Tongue (tissue), 3 donors: Measurements from ENCODE around the gene NLGN4X. TPM values are rescaled to one million over a fixed set of nuclear protein-coding genes. Genes with fewer than 3 reads are reported as not detected.

Experiments used
- DNase-seq: peaks from one replicate; pipeline ENCODE4 v3.0.0-alpha.2; 2015
- small RNA-seq: library from RNA; depleted of rRNA; stranded (forward); fragments of <200 nt; gene quantifications from one replicate; pipeline ENCODE3, GENCODE V24; 2014; ENCODE audit warnings: low replicate concordance
- total RNA-seq: library from RNA; depleted of rRNA; stranded (reverse); fragments of >200 nt; gene quantifications from one replicate; pipeline ENCODE4 v1.2.3, GENCODE V29; 2014

Gene NLGN4X
- total RNA-seq, 1 donor from 2014 or later: 11.3 TPM

DNA sequence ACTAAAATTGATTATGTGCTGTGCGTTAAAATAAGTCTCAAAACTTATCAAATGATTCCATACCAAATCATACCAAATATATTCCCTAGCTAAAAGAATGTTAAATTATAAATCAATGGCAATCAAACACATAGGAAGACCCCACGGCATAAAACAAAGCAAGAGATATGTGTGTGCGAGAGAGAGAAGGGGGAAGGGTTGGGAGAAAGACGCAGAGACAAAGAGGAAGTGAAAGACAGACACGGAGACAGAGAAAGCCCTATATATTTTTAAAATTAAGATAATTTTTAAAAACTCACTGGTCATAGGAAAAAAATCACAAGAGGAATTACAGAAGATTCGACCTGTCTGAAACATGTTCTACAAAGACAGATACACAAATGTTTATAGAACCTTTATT lies 371.4 kb downstream of the NLGN4X start:
- DNase-seq: no peak

DNA sequence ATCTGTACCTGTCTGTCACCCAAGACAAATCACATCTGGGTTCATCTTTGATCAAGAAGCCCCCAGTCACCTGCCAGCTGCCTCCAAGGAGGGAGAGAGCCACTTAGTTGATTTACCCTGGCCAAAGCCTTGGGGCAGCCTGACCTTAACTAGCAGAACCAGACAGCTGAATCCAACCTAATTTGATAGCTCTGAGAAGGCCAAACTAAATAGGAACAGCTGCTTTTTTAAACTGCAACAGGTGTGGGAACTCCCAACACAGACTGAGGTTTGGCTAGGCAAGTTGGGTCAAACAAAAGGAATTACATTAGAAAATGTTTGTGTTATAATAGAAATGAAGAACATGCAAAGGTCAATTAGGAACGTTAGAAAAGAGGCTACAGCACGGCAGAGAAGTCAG lies 375.7 kb downstream of the NLGN4X start:
- DNase-seq: peak; percentile 71

DNA sequence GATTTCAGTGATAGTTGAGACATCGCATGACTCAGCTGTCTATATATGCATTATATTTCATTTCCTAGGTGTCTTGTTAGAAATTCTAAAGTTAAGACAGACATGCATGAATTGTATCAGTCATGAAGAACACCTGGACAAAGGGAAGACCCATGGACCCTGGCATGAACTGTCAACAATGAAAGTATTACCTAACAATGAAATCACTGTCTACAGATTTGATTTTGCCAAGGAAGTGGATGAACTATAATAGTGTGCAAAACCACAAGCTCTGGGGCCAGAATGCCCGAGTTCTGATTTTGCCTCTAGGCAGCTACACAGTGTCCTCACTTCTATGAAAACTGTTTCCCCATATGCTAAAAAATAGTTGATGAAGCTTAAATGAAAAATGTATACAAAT lies 386.1 kb downstream of the NLGN4X start:
- no peak for DNase-seq

Small RNA genes within 50 kb of the gene (small RNA-seq; reads per million reads assigned to genes)
- not detected for gene RF00322
